WTC11 (cell line): Measurements from ENCODE around the gene LYZ.

Experiments
- ATF3 ChIP-seq: sonication (generic); formaldehyde crosslinking; conservative IDR thresholded peaks from 2 replicates; pipeline ENCODE4 v1.8.1; 2022; ENCODE audit warnings: mild to moderate bottlenecking, missing genetic modification reagents
- CTCF ChIP-seq: fragments of 200-600 bp; IDR thresholded peaks from 2 replicates; pipeline ENCODE4 v1.8.0; 2022; ENCODE audit warnings: antibody characterized with exemption
- IRF1 ChIP-seq: sonication (generic); formaldehyde crosslinking; IDR thresholded peaks from 2 replicates; pipeline ENCODE4 v1.8.0; 2023; ENCODE audit warnings: missing genetic modification reagents
- JUN ChIP-seq: sonication (generic); formaldehyde crosslinking; IDR thresholded peaks from 2 replicates; pipeline ENCODE4 v1.8.0; 2023; ENCODE audit warnings: mild to moderate bottlenecking, missing genetic modification reagents
- SMAD3 ChIP-seq: sonication (generic); formaldehyde crosslinking; IDR thresholded peaks from 2 replicates; pipeline ENCODE4 v1.8.0; 2022; ENCODE audit warnings: missing genetic modification reagents, mild to moderate bottlenecking, borderline replicate concordance
- TEAD4 ChIP-seq: sonication (generic); formaldehyde crosslinking; IDR thresholded peaks from 2 replicates; pipeline ENCODE4 v1.8.0; 2022; ENCODE audit warnings: mild to moderate bottlenecking, missing genetic modification reagents
- ZMAT4 ChIP-seq: fragments of 250-450 bp; sonication (Bioruptor Pico); IDR thresholded peaks from 2 replicates; pipeline ENCODE4 v1.9.0; 2021; ENCODE audit warnings: mild to moderate bottlenecking
- ZNF281 ChIP-seq: sonication (generic); formaldehyde crosslinking; IDR thresholded peaks from 2 replicates; pipeline ENCODE4 v1.8.0; 2023; ENCODE audit warnings: mild to moderate bottlenecking, missing genetic modification reagents

- TF ChIP-seq ZNF281 (CRISPR knock-in tag) = no peak
- no peak for TF ChIP-seq JUN
- no peak for TF ChIP-seq IRF1 (CRISPR knock-in tag)
- no peak for TF ChIP-seq ZMAT4 (CRISPR knock-in tag)
- TF ChIP-seq CTCF = no peak
- no peak for TF ChIP-seq TEAD4 (CRISPR knock-in tag)
- no peak for TF ChIP-seq SMAD3 (CRISPR knock-in tag)
- TF ChIP-seq ATF3 = no peak
Observed at GRCh38 chr12:69337311-69338090, 10.7 kb upstream of the LYZ start.
